DOHH2 (cell line): ENCODE measurements around the gene TCN2.

Experiments
- H3F3A ChIP-seq: fragments of 200-600 bp; sonication (generic), shearing (Covaris generic); 2 replicates; pipeline ENCODE4 v1.6.0; 2016; ENCODE audit warnings: antibody characterized with exemption, mild to moderate bottlenecking; ENCODE audit not compliant: control insufficient read depth, insufficient read depth
- H3K27ac ChIP-seq: fragments of 200-600 bp; sonication (generic); 2 replicates; pipeline ENCODE4 v1.5.1; 2014; ENCODE audit warnings: low read depth, mild to moderate bottlenecking, low read length, moderate library complexity
- H3K27me3 ChIP-seq: fragments of 200-600 bp; sonication (generic); 2 replicates; pipeline ENCODE4 v1.6.1; 2014; ENCODE audit warnings: mild to moderate bottlenecking, low read length, mixed read lengths; ENCODE audit not compliant: control insufficient read depth
- H3K36me3 ChIP-seq: fragments of 200-600 bp; sonication (generic); 2 replicates; pipeline ENCODE4 v1.6.1; 2014; ENCODE audit warnings: mild to moderate bottlenecking, low read length, moderate library complexity, mixed read lengths; ENCODE audit not compliant: control insufficient read depth
- H3K4me1 ChIP-seq: fragments of 200-600 bp; sonication (generic); 2 replicates; pipeline ENCODE4 v1.6.1; 2014; ENCODE audit warnings: mild to moderate bottlenecking, low read length, mixed read lengths; ENCODE audit not compliant: control insufficient read depth
- H3K4me2 ChIP-seq: fragments of 200-600 bp; sonication (generic); 2 replicates; pipeline ENCODE4 v1.6.0; 2014; ENCODE audit warnings: mild to moderate bottlenecking, low read length, moderate library complexity
- H3K4me3 ChIP-seq: fragments of 200-600 bp; sonication (generic); 2 replicates; pipeline ENCODE4 v1.5.1; 2014; ENCODE audit warnings: mild to moderate bottlenecking, low read length, mixed read lengths
- H3K79me2 ChIP-seq: fragments of 200-600 bp; sonication (generic); 2 replicates; pipeline ENCODE4 v1.6.1; 2014; ENCODE audit warnings: mild to moderate bottlenecking, low read length, mixed read lengths; ENCODE audit not compliant: control insufficient read depth
- H3K9me2 ChIP-seq: fragments of 200-600 bp; sonication (generic); replicated peaks from 2 replicates; pipeline ENCODE4 v1.6.1; 2014; ENCODE audit warnings: mild to moderate bottlenecking, low read length, mixed read lengths; ENCODE audit not compliant: control insufficient read depth
- H3K9me3 ChIP-seq: fragments of 200-600 bp; sonication (generic); 2 replicates; pipeline ENCODE4 v1.6.1; 2014; ENCODE audit warnings: antibody characterized with exemption, low read length, mixed read lengths; ENCODE audit not compliant: control insufficient read depth, insufficient read depth
- H4K20me1 ChIP-seq: fragments of 200-600 bp; sonication (generic); 2 replicates; pipeline ENCODE4 v1.6.0; 2014; ENCODE audit warnings: low read depth, mild to moderate bottlenecking, antibody characterized with exemption, low read length, moderate library complexity; ENCODE audit not compliant: control insufficient read depth, insufficient read depth
- EZH2phosphoT487 ChIP-seq: fragments of 200-600 bp; sonication (generic); IDR thresholded peaks from 2 replicates; pipeline ENCODE4 v1.6.1; 2017; ENCODE audit warnings: borderline replicate concordance, mild to moderate bottlenecking, antibody characterized with exemption, low read length, moderate library complexity, mixed read lengths
- TF ChIP-seq, protein P1 (sequence below): fragments of 200-600 bp; sonication (generic); IDR thresholded peaks from one replicate; pipeline ENCODE4 v1.5.1; 2014; ENCODE audit warnings: antibody characterized with exemption, mild to moderate bottlenecking, low read depth, low read length; ENCODE audit not compliant: poor library complexity, severe bottlenecking

TCN2 gene

DNA sequence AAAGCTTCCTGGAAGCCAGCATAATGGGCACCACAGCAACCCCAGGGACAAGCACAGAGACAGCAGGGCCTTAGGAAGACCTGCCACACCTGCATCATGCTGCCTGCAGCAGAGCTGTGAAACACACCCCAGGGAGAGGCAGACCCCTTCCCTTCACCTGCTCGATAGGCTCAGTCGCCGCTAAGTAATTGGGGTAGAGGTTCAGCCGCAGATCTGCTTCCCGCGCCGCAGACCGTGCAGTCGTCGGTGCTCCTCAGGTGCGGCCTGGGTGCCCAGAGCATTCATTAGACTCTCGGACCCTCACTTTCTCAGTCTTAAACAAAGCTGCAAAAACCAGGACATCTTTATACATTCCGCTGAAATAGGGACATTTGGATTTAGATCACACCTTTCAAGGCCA, 57.8 kb downstream of the TCN2 start:
- no peak overlapping the region for H3K4me3 ChIP-seq
- H3K36me3 ChIP-seq = no peaks in the 10 kb centered on the region
- H3K4me1 ChIP-seq = peaks cover 13% of the 10 kb centered on the region
- no peak overlapping the region for H3K27ac ChIP-seq
- peaks cover 15% of the 10 kb centered on the region for H3K27me3 ChIP-seq
- no peak for TF ChIP-seq EZH2phosphoT487
- TF ChIP-seq, protein P1, sequence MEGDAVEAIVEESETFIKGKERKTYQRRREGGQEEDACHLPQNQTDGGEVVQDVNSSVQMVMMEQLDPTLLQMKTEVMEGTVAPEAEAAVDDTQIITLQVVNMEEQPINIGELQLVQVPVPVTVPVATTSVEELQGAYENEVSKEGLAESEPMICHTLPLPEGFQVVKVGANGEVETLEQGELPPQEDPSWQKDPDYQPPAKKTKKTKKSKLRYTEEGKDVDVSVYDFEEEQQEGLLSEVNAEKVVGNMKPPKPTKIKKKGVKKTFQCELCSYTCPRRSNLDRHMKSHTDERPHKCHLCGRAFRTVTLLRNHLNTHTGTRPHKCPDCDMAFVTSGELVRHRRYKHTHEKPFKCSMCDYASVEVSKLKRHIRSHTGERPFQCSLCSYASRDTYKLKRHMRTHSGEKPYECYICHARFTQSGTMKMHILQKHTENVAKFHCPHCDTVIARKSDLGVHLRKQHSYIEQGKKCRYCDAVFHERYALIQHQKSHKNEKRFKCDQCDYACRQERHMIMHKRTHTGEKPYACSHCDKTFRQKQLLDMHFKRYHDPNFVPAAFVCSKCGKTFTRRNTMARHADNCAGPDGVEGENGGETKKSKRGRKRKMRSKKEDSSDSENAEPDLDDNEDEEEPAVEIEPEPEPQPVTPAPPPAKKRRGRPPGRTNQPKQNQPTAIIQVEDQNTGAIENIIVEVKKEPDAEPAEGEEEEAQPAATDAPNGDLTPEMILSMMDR = no peak
- no peak overlapping the region for H3K4me2 ChIP-seq
- no peaks in the 10 kb centered on the region for H3F3A ChIP-seq
- no peaks in the 10 kb centered on the region for H3K9me3 ChIP-seq
- H3K79me2 ChIP-seq = no peaks in the 10 kb centered on the region
- H4K20me1 ChIP-seq = no peaks in the 10 kb centered on the region
- H3K9me2 ChIP-seq = no peaks in the 10 kb centered on the region

DNA sequence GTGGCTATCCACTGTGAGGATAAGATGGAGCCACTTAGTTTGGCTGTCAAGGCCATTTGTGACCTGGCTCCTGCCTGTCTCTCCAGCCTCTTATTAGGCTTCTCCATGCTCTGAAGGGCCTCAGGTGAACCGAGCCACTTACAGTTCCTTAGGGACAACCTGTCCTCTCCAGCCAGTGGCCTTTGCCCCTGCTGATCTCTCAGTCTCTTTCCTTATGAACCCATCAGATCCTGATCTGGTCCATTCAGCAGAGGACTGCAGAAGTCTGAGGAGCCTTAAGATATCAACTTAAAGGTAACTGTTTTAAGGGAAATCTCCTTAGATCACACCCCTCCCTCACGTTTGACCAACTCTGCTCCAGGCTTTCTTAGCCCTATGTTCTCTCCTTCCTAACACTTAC, 58.3 kb downstream of the TCN2 start:
- Histone ChIP-seq H3K4me2 (no peak overlapping the region), H3K9me3 (no peaks in the 10 kb centered on the region), H3K4me1 (peaks cover 13% of the 10 kb centered on the region), H3K27me3 (peaks cover 16% of the 10 kb centered on the region), H3K27ac (no peak overlapping the region), H3K9me2 (no peaks in the 10 kb centered on the region), H3K36me3 (no peaks in the 10 kb centered on the region), H3K79me2 (no peaks in the 10 kb centered on the region), H3K4me3 (no peak overlapping the region), H4K20me1 (no peaks in the 10 kb centered on the region), H3F3A (no peaks in the 10 kb centered on the region)
- TF ChIP-seq, protein P1 = no peak
- TF ChIP-seq EZH2phosphoT487 = no peak

DNA sequence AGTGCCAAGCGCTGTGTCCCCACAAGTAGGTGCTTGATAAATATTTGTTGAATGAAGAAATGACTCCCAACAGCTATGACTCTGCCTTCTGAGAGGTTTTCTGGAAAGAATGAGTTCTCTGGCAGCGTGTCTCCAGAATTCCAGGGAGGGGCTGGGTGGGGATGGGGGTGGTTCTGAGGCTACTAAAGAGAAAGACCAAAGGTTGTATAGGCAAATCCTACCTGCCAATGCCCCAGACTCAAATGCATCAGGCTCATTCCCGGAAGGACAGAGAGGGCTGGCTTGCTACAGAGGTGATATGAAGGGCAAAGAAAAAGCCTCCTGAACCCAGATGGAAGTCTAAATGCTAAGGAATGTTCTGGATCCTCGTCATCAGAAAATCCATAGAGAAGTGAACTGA, 58.8 kb downstream of the TCN2 start:
- Histone ChIP-seq H3K79me2 (no peaks in the 10 kb centered on the region), H3K9me2 (no peaks in the 10 kb centered on the region), H4K20me1 (no peaks in the 10 kb centered on the region), H3K27ac (no peak overlapping the region), H3K4me2 (no peak overlapping the region), H3K36me3 (no peaks in the 10 kb centered on the region), H3F3A (no peaks in the 10 kb centered on the region), H3K9me3 (no peaks in the 10 kb centered on the region), H3K27me3 (peaks cover 19% of the 10 kb centered on the region), H3K4me3 (no peak overlapping the region), H3K4me1 (peaks cover 13% of the 10 kb centered on the region)
- TF ChIP-seq, protein P1 = no peak
- TF ChIP-seq EZH2phosphoT487 = no peak

DNA sequence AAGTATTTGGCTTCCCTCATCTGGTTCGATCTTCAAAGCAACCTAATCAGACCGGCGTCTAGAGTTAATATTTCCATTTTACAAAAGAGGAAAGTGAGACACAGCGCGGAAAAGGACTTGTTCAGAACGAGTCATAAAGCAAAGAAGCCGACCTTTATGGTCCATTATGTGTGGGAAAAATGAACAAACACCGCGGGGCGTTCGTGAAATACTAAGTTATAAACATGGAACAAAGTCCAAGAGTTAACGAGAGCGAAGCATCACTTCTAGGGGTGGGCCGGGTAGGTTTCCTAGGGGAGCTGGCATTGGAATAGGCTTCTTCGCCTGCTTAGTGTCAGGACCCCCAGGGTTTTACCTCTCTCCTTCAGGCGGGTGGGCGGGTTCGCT, 60.1 kb downstream of the TCN2 start:
- Histone ChIP-seq H4K20me1 (no peaks in the 10 kb centered on the region), H3K4me3 (peak overlapping the region; percentile 94), H3K9me2 (no peaks in the 10 kb centered on the region), H3K79me2 (no peaks in the 10 kb centered on the region), H3K4me1 (peaks cover 13% of the 10 kb centered on the region), H3K9me3 (no peaks in the 10 kb centered on the region), H3F3A (no peaks in the 10 kb centered on the region), H3K27ac (no peak overlapping the region), H3K27me3 (peaks cover 19% of the 10 kb centered on the region), H3K4me2 (peak overlapping the region; percentile 84), H3K36me3 (no peaks in the 10 kb centered on the region)
- TF ChIP-seq EZH2phosphoT487 = no peak
- TF ChIP-seq, protein P1 = no peak
